OCI-LY3 (cell line): ENCODE results near the gene HS1BP3.

Experiments
- CTCF ChIP-seq: fragments of 200-600, 300-600 bp; sonication (generic); IDR thresholded peaks from 2 replicates; pipeline ENCODE4 v1.5.1; 2014; ENCODE audit warnings: antibody characterized with exemption, low read length, low read depth
- EZH2phosphoT487 ChIP-seq: fragments of 200-600 bp; shearing (Covaris generic); IDR thresholded peaks from 2 replicates; pipeline ENCODE4 v1.6.1; 2018; ENCODE audit warnings: antibody characterized with exemption, mixed run types, low read depth

DNA sequence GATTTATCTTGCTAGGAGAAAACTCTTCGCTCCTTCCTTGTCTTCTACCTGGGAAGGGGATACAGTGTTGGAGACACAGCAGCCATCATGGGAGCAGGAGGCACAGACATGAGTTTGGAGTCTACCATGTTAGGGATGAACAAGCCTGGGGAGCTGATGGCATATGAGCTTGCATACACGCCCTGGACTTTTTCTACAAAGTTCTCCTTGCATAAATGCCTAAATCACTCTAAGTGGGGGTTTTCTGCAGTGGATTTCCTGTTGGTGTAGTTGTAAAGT, 3.6 kb upstream of the HS1BP3 start:
- no peak for TF ChIP-seq CTCF
- TF ChIP-seq EZH2phosphoT487 = no peak
